ENCODE measurements around the gene AP5Z1. TPM values are rescaled to one million over a fixed set of nuclear protein-coding genes. Genes with fewer than 3 reads are reported as not detected.

Gene AP5Z1
- total RNA-seq, 1 experiment from 2014 or later = 38.3 TPM

DNA sequence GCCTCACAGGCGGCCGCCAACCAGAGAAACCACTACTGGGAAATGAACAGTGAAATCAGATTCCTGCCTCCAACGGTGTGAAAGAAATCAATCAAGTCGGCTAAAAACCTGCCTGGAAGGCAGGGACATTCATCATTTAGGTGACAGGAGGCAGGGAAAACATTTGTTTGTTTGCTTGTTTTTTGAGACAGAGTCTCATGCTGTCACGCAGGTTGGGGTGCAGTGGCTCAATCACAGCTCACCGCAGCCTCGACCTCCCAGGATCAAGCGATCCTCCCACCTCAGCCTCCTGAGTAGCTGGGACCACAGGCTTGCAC is 30.5 kb downstream of the AP5Z1 start:
- H3K4me1 ChIP-seq (ENCODE audit: insufficient read depth, low read length) = no peaks in the 10 kb centered on the region

More for the DNA sequence above, 30.5 kb downstream of the AP5Z1 start:
- H2BK12ac ChIP-seq (ENCODE audit: insufficient read length, low read depth, low read length) = no peak overlapping the region
- H3K4me2 ChIP-seq (ENCODE audit: insufficient read depth, insufficient read length, low read length) = no peak overlapping the region
- H3K23me2 ChIP-seq (ENCODE audit: insufficient read length, low read depth, low read length, poor library complexity, severe bottlenecking) = no peaks in the 10 kb centered on the region
- H3K36me3 Mint-ChIP-seq (ENCODE audit: insufficient read depth in 1 of 3, low read depth in 3 of 3) = peaks cover 0 to under 1% (median 0%) of the 10 kb centered on the region in 3 experiments; a peak in 1 of 7 replicates
- H3K18ac ChIP-seq (ENCODE audit: insufficient read length, low read depth, low read length) = no peak overlapping the region
- H4K91ac ChIP-seq (ENCODE audit: insufficient read length, low read depth, low read length) = no peak overlapping the region
- no peak overlapping the region for H2BK120ac ChIP-seq (ENCODE audit: low read depth, low read length, poor library complexity, severe bottlenecking)
- no peak overlapping the region for H3K23ac ChIP-seq (ENCODE audit: insufficient read length, low read depth, low read length)
- no peak overlapping the region for H3K14ac ChIP-seq (ENCODE audit: insufficient read depth, low read length)
- H3K56ac ChIP-seq (ENCODE audit: insufficient read length, low read depth, low read length) = no peak overlapping the region
- no peaks in the 10 kb centered on the region for H3K27me3 ChIP-seq (ENCODE audit: insufficient read depth, low read length)
- H2AFZ ChIP-seq (ENCODE audit: low read length) = no peak overlapping the region
- no peaks in the 10 kb centered on the region for H3K9me3 ChIP-seq (ENCODE audit: control insufficient read depth, low read depth, low read length)
- no peak overlapping the region for H3K27ac ChIP-seq (ENCODE audit: insufficient read length, low read depth, low read length)
- no peak overlapping the region for H2BK5ac ChIP-seq (ENCODE audit: insufficient read length, low read length)
- H4K5ac ChIP-seq (ENCODE audit: insufficient read length, low read depth, low read length) = no peak overlapping the region
- TF ChIP-seq, protein P1, sequence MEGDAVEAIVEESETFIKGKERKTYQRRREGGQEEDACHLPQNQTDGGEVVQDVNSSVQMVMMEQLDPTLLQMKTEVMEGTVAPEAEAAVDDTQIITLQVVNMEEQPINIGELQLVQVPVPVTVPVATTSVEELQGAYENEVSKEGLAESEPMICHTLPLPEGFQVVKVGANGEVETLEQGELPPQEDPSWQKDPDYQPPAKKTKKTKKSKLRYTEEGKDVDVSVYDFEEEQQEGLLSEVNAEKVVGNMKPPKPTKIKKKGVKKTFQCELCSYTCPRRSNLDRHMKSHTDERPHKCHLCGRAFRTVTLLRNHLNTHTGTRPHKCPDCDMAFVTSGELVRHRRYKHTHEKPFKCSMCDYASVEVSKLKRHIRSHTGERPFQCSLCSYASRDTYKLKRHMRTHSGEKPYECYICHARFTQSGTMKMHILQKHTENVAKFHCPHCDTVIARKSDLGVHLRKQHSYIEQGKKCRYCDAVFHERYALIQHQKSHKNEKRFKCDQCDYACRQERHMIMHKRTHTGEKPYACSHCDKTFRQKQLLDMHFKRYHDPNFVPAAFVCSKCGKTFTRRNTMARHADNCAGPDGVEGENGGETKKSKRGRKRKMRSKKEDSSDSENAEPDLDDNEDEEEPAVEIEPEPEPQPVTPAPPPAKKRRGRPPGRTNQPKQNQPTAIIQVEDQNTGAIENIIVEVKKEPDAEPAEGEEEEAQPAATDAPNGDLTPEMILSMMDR (conservative IDR thresholded peaks at IDR 0.05) = no peak
- H3K4me3 Mint-ChIP-seq = no peak overlapping the region
- no peak overlapping the region for H2BK20ac ChIP-seq (ENCODE audit: low read depth, low read length, poor library complexity, severe bottlenecking)
- peaks cover 6 to 20% of the 10 kb centered on the region in 2 experiments for H3K4me1 Mint-ChIP-seq
- no peak for DNase-seq
- no peak overlapping the region for H3K4ac ChIP-seq (ENCODE audit: low read depth, low read length)
- H3K79me2 ChIP-seq (ENCODE audit: insufficient read depth, low read length) = no peaks in the 10 kb centered on the region
- no peak overlapping the region for H3T11ph ChIP-seq (ENCODE audit: low read length)
- no peak overlapping the region for H2AK5ac ChIP-seq (ENCODE audit: insufficient read length, low read length)
- WGBS (ENCODE audit: extremely low coverage, insufficient read length, low lambda C conversion rate) = no CpG with 5 or more reads among the region's 8 CpGs
- no peaks in the 10 kb centered on the region for H3K79me1 ChIP-seq (ENCODE audit: insufficient read depth, low read depth, low read length, poor library complexity, severe bottlenecking)
- H3K9ac ChIP-seq (ENCODE audit: extremely low read depth, insufficient read length, low read length) = no peak overlapping the region
- H3K27me3 Mint-ChIP-seq (ENCODE audit: low read depth) = peaks cover 11% of the 10 kb centered on the region
- H4K20me1 ChIP-seq (ENCODE audit: control insufficient read depth, insufficient read depth, insufficient read length) = no peaks in the 10 kb centered on the region
- H3K9me3 Mint-ChIP-seq = no peaks in the 10 kb centered on the region
- no peak overlapping the region for H4K8ac ChIP-seq (replicated peaks; ENCODE audit: insufficient read length, low read depth, low read length)
- no peak overlapping the region for H2BK15ac ChIP-seq (ENCODE audit: low read depth, low read length)
- H3K27ac Mint-ChIP-seq = no peak overlapping the region

All from H9 (cell line).